ENCODE data around the gene ZNF782. TPM values are rescaled to one million over a fixed set of nuclear protein-coding genes. Genes with fewer than 3 reads are reported as not detected.

Gene ZNF782
- total RNA-seq, 1 experiment from 2014 or later, result 8.1 TPM

- intact Hi-C loops (cut with micrococcal nuclease; ENCODE audit: unreplicated experiment), result no loop called here
- TF ChIP-seq CTCF (IDR thresholded peaks at IDR 0.05; ENCODE audit: insufficient read depth in 1 of 2, low read depth in 1 of 2, low read length in 1 of 2, severe bottlenecking in 1 of 2, unreplicated experiment in 1 of 2), result no peak
- H3K36me3 Mint-ChIP-seq (ENCODE audit: insufficient read depth, unreplicated experiment), result peaks cover 11% of the 10 kb centered on the region
- H3K4me1 Mint-ChIP-seq (ENCODE audit: low read depth, unreplicated experiment), result peaks cover 6% of the 10 kb centered on the region
- POLR2A ChIA-PET, result no interaction called here
- Histone ChIP-seq H3K27me3 (replicated peaks; ENCODE audit: control insufficient read depth, insufficient read depth, low read length) (no peaks in the 10 kb centered on the region), H3K36me3 (ENCODE audit: control insufficient read depth, insufficient read depth, low read length) (no peaks in the 10 kb centered on the region), H3K9me3 (no peaks in the 10 kb centered on the region), H3K4me3 (ENCODE audit: low read depth, low read length) (no peak overlapping the region), H3K4me1 (no peaks in the 10 kb centered on the region; the same call in 1 of the 2 replicates)
- H3K4me3 Mint-ChIP-seq (ENCODE audit: unreplicated experiment), result no peak overlapping the region
- no peak for DNase-seq
- no TSS peak for BruUV-seq (replicated peaks)
- no peaks in the 10 kb centered on the region for H3K27me3 Mint-ChIP-seq (ENCODE audit: insufficient read depth, unreplicated experiment)
- no peaks in the 10 kb centered on the region for H3K9me3 Mint-ChIP-seq (ENCODE audit: unreplicated experiment)
- no peak overlapping the region for H3K27ac Mint-ChIP-seq (ENCODE audit: unreplicated experiment)
- CTCF ChIA-PET, result no interaction called here
Measured at GRCh38 chr9:96782235-96782634, 72.1 kb downstream of the ZNF782 start.

GRCh38 chr9:96781552-96781951, 72.8 kb downstream of the ZNF782 start:
- H3K36me3 Mint-ChIP-seq (ENCODE audit: insufficient read depth, unreplicated experiment), result peaks cover 11% of the 10 kb centered on the region
- H3K4me3 ChIP-seq (ENCODE audit: low read depth, low read length), result no peak overlapping the region
- intact Hi-C loops (cut with micrococcal nuclease; ENCODE audit: unreplicated experiment), result no loop called here
- no peaks in the 10 kb centered on the region for H3K36me3 ChIP-seq (ENCODE audit: control insufficient read depth, insufficient read depth, low read length)
- no peak for TF ChIP-seq CTCF (IDR thresholded peaks at IDR 0.05; ENCODE audit: insufficient read depth in 1 of 2, low read depth in 1 of 2, low read length in 1 of 2, severe bottlenecking in 1 of 2, unreplicated experiment in 1 of 2)
- H3K4me3 Mint-ChIP-seq (ENCODE audit: unreplicated experiment), result no peak overlapping the region
- no peaks in the 10 kb centered on the region for H3K27me3 ChIP-seq (replicated peaks; ENCODE audit: control insufficient read depth, insufficient read depth, low read length)
- H3K27ac Mint-ChIP-seq (ENCODE audit: unreplicated experiment), result no peak overlapping the region
- H3K9me3 Mint-ChIP-seq (ENCODE audit: unreplicated experiment), result no peaks in the 10 kb centered on the region
- no TSS peak for BruUV-seq (replicated peaks)
- H3K27me3 Mint-ChIP-seq (ENCODE audit: insufficient read depth, unreplicated experiment), result no peaks in the 10 kb centered on the region
- H3K4me1 Mint-ChIP-seq (ENCODE audit: low read depth, unreplicated experiment), result peaks cover 6% of the 10 kb centered on the region
- ChIA-PET POLR2A (no interaction called here), CTCF (no interaction called here)
- peaks cover 4% of the 10 kb centered on the region; the same call in 1 of the 2 replicates for H3K4me1 ChIP-seq
- no peak for DNase-seq
- H3K9me3 ChIP-seq, result no peaks in the 10 kb centered on the region

DNA sequence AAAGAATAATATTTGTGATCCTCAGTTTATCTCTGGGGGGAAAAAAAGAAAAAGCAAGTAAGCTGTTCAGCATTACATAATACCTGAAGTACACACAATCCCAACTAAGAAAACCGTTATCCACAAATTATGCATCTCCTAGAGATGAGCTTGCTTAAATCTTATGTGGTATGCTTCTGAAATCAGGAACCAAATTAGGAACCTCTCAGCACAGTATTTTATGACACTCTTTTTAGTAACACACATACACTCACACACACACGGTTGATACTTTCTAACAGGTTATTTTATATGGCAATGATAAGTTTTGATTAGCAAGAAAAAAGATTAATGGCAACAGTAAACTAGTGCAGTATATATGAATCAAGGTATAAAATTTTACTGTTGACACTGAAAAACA, 75.2 kb downstream of the ZNF782 start:
- H3K27ac Mint-ChIP-seq (ENCODE audit: unreplicated experiment), result no peak overlapping the region
- Histone ChIP-seq H3K36me3 (ENCODE audit: control insufficient read depth, insufficient read depth, low read length) (peaks cover 4% of the 10 kb centered on the region; the same call in 1 of the 2 replicates), H3K9me3 (no peaks in the 10 kb centered on the region), H3K27me3 (replicated peaks; ENCODE audit: control insufficient read depth, insufficient read depth, low read length) (no peaks in the 10 kb centered on the region), H3K4me3 (ENCODE audit: low read depth, low read length) (no peak overlapping the region), H3K4me1 (peaks cover 4% of the 10 kb centered on the region; the same call in 1 of the 2 replicates)
- no peak overlapping the region for H3K4me3 Mint-ChIP-seq (ENCODE audit: unreplicated experiment)
- ChIA-PET CTCF (no interaction called here), POLR2A (no interaction called here)
- DNase-seq, result no peak
- no peak for TF ChIP-seq CTCF (IDR thresholded peaks at IDR 0.05; ENCODE audit: insufficient read depth in 1 of 2, low read depth in 1 of 2, low read length in 1 of 2, severe bottlenecking in 1 of 2, unreplicated experiment in 1 of 2)
- H3K4me1 Mint-ChIP-seq (ENCODE audit: low read depth, unreplicated experiment), result peaks cover 6% of the 10 kb centered on the region
- no peaks in the 10 kb centered on the region for H3K9me3 Mint-ChIP-seq (ENCODE audit: unreplicated experiment)
- BruUV-seq (replicated peaks), result no TSS peak
- H3K36me3 Mint-ChIP-seq (ENCODE audit: insufficient read depth, unreplicated experiment), result peaks cover 17% of the 10 kb centered on the region
- intact Hi-C loops (cut with micrococcal nuclease; ENCODE audit: unreplicated experiment), result loop anchor here (10.0 kb wide), 1 partner anchor 324 kb away; the partner anchor contains the start of gene HABP4
- no peaks in the 10 kb centered on the region for H3K27me3 Mint-ChIP-seq (ENCODE audit: insufficient read depth, unreplicated experiment)

Data from Caco-2 (cell line).